DND-41 (cell line): ENCODE measurements around the gene ACAD11.

Source experiments
- CTCF ChIP-seq: IDR thresholded peaks from 2 replicates; pipeline ENCODE4 v1.5.1; 2012; ENCODE audit warnings: borderline replicate concordance, low read length, moderate library complexity, mild to moderate bottlenecking; ENCODE audit not compliant: poor library complexity, severe bottlenecking; ENCODE audit errors: extremely low read depth
- EZH2 ChIP-seq: IDR thresholded peaks from 3 replicates; pipeline ENCODE4 v1.6.1; 2012; ENCODE audit warnings: borderline replicate concordance, low read depth, mild to moderate bottlenecking, moderate library complexity, low read length, inconsistent platforms; ENCODE audit not compliant: severe bottlenecking

GRCh38 chr3:132615881-132616280 is 43.7 kb downstream of the ACAD11 start:
- TF ChIP-seq EZH2: no peak
- TF ChIP-seq CTCF: no peak
